Parathyroid adenoma (tissue), 2 donors: ENCODE results near the gene OGDH.
"Not testable (repeated sequence)": the region's sequence is repeated elsewhere in the genome, so short reads cannot be mapped to it uniquely, and the experiment has no call there.

Experiments
- H2AFZ ChIP-seq: fragments of 300-600 bp; sonication (generic); one replicate; pipeline ENCODE4 v1.7.0; 2017; ENCODE audit warnings: antibody characterized with exemption, mild to moderate bottlenecking
- H3K27ac ChIP-seq: fragments of 300-600 bp; sonication (generic); one replicate; pipeline ENCODE4 v1.7.0; 2017
- H3K27me3 ChIP-seq: fragments of 300-600 bp; sonication (generic); one replicate; pipeline ENCODE4 v1.7.0; 2017; ENCODE audit warnings: low read length; ENCODE audit not compliant: control insufficient read depth, insufficient read depth
- H3K36me3 ChIP-seq: fragments of 300-600 bp; sonication (generic); one replicate; pipeline ENCODE4 v1.7.0; 2017; ENCODE audit warnings: low read length; ENCODE audit not compliant: control insufficient read depth, insufficient read depth
- H3K4me1 ChIP-seq: fragments of 300-600 bp; sonication (generic); one replicate; pipeline ENCODE4 v1.7.0; 2017; ENCODE audit warnings: control low read depth
- H3K4me2 ChIP-seq: fragments of 300-600 bp; sonication (generic); one replicate; pipeline ENCODE4 v1.7.0; 2017; ENCODE audit warnings: low read length
- H3K4me3 ChIP-seq: fragments of 300-600 bp; sonication (generic); one replicate; pipeline ENCODE4 v1.7.0; 2017; ENCODE audit warnings: low read depth, low read length
- H3K79me2 ChIP-seq: fragments of 300-600 bp; sonication (generic); one replicate; pipeline ENCODE4 v1.7.0; 2017; ENCODE audit warnings: control low read depth
- H3K9ac ChIP-seq: fragments of 300-600 bp; sonication (generic); one replicate; pipeline ENCODE4 v1.7.0; 2017; ENCODE audit warnings: mild to moderate bottlenecking
- H3K9me3 ChIP-seq: fragments of 300-600 bp; sonication (generic); one replicate; pipeline ENCODE4 v1.7.0; 2017; ENCODE audit warnings: low read length; ENCODE audit not compliant: control insufficient read depth
- CTCF ChIP-seq: fragments of 300-600 bp; sonication (generic); IDR thresholded peaks from one replicate; pipeline ENCODE4 v1.7.0; 2017; ENCODE audit warnings: antibody characterized with exemption, mild to moderate bottlenecking
- donor health status: primary hyperparathyroidism.

OGDH gene

DNA sequence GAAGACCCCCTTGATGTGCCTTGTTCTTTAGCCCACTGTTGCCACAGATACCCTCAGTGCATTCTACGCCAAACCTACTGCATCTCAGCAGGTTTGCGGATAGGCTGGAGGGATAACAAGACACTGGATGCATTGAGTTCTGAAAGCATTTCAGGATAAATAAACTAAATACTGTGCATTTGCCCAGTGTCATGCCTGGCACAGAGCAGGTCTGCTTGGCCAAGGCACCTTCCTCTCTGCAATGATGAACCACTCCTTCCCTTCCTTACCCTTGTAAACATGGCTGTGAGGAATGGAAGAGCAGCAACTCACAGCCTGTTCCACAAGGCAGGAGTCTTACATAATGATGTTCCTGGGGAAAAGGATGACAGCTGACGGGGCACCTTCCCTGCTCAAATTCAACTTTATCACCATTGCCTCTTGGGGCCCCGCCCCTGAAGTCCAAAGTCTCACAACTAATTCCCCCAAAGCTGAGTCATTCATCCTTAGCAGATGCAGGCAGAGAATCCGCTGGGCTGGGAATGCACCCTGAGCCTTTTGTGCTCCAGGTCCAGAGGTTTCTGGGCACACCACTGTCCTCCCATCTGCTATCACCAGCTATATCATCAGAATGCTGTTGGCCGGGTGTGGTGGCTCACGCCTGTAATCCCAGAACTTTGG, 44.3 kb upstream of the OGDH start:
- Histone ChIP-seq H3K4me1 (no peaks in the 10 kb centered on the region), H3K27me3 (no peaks in the 10 kb centered on the region), H3K36me3 (no peaks in the 10 kb centered on the region), H3K9ac (no peak overlapping the region), H3K9me3 (no peaks in the 10 kb centered on the region), H3K4me3 (no peak overlapping the region), H2AFZ (no peak overlapping the region), H3K4me2 (no peak overlapping the region), H3K27ac (no peak overlapping the region), H3K79me2 (no peaks in the 10 kb centered on the region)
- TF ChIP-seq CTCF: no peak

- H2AFZ ChIP-seq, H3K36me3 ChIP-seq, H3K9me3 ChIP-seq, H3K27ac ChIP-seq, H3K4me2 ChIP-seq, H3K79me2 ChIP-seq, H3K4me3 ChIP-seq, H3K27me3 ChIP-seq, H3K9ac ChIP-seq, H3K4me1 ChIP-seq: not testable (repeated sequence)
These were observed 43.8 kb upstream of the OGDH start for GRCh38 chr7:44562622-44562962.

DNA sequence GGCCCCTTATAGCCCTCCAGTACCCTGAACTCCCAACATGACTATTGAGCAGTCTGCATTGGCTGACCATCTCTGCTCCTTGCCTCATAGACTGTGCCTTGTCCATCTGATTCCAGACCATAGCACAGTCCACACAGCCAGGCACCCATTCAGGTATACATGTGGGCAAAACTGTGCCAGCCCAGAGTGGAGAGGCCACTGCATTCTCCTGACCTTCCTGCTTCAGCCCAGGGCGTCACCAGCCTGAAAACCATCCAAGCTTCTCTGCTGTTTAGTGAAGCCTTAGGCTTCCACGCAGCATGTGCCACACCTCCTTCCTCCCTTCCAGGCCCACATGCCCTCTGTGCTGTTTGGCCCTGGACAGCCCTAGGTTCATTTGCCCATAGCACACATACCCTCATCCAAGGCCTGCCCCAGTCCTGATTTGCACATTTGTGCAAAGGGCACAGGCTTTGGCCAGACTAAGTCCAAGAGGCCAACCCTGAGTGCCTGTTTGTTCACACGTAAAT, 43.2 kb upstream of the OGDH start:
- no peak overlapping the region for H3K4me2 ChIP-seq
- H3K36me3 ChIP-seq: no peaks in the 10 kb centered on the region
- no peak overlapping the region for H3K27ac ChIP-seq
- no peaks in the 10 kb centered on the region for H3K27me3 ChIP-seq
- H3K4me1 ChIP-seq: no peaks in the 10 kb centered on the region
- H3K9ac ChIP-seq: no peak overlapping the region
- H3K9me3 ChIP-seq: no peaks in the 10 kb centered on the region
- no peak overlapping the region for H3K4me3 ChIP-seq
- no peak overlapping the region for H2AFZ ChIP-seq
- no peaks in the 10 kb centered on the region for H3K79me2 ChIP-seq
- no peak for TF ChIP-seq CTCF

GRCh38 chr7:44564606-44565005, 41.8 kb upstream of the OGDH start:
- Histone ChIP-seq H3K27ac (no peak overlapping the region), H3K9ac (no peak overlapping the region), H3K27me3 (no peaks in the 10 kb centered on the region), H2AFZ (no peak overlapping the region), H3K4me3 (no peak overlapping the region), H3K4me1 (peaks cover 13% of the 10 kb centered on the region), H3K9me3 (no peaks in the 10 kb centered on the region), H3K79me2 (no peaks in the 10 kb centered on the region), H3K36me3 (no peaks in the 10 kb centered on the region), H3K4me2 (no peak overlapping the region)
- TF ChIP-seq CTCF: no peak

DNA sequence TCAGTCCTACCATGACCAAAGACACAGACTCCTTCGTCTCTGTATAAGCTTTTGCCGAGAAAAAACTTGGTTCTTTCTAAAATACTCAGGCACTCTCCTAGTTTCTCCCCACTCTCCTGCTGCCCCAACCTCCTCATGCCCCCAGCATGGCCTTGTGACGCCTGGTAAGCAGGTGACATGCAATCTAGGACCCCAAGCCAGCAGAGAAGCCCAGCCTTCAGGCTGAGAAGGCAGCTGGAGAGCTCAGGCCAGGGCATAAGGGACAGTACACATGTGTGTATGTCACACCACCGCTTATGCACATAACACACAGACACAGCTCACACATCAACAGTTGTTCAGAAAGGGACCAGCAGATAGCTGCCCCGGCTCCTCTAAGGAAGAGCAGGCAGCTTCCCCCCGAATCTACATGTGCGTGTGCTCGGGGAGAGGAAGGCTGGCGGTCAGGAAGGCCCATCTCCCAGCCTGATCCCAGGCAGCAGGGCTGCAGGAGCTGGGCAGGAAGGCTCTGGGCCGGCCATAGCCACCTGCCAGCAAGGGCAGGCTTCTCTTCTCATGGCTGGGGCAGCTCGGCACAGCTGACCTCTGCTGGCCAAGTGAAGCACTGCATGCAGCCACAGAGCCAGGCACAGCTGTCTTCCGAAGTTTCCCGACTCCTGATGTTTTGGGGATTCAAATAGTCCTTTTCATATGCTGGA, 41.2 kb upstream of the OGDH start:
- Histone ChIP-seq H3K9ac (no peak overlapping the region), H3K79me2 (no peaks in the 10 kb centered on the region), H3K36me3 (no peaks in the 10 kb centered on the region), H3K4me2 (no peak overlapping the region), H3K4me3 (no peak overlapping the region), H3K4me1 (peaks cover 14% of the 10 kb centered on the region), H2AFZ (no peak overlapping the region), H3K9me3 (no peaks in the 10 kb centered on the region), H3K27ac (no peak overlapping the region), H3K27me3 (no peaks in the 10 kb centered on the region)
- peak; percentile 98 for TF ChIP-seq CTCF
